Ectodermal cell (in vitro differentiated cells): ENCODE measurements around the gene TRNP1.

Source experiments
- H3K27ac ChIP-seq: 2 replicates; pipeline ENCODE4 v1.7.0; 2013; ENCODE audit warnings: mild to moderate bottlenecking, low read depth, low read length; ENCODE audit not compliant: insufficient read depth, poor library complexity, severe bottlenecking
- H3K27me3 ChIP-seq: 2 replicates; pipeline ENCODE4 v1.7.0; 2013; ENCODE audit warnings: mild to moderate bottlenecking, low read length; ENCODE audit not compliant: insufficient read depth, control insufficient read depth, poor library complexity, severe bottlenecking
- H3K36me3 ChIP-seq: one replicate; pipeline ENCODE4 v1.7.0; 2013; ENCODE audit warnings: low read length; ENCODE audit not compliant: control insufficient read depth, insufficient read depth
- H3K4me1 ChIP-seq: one replicate; pipeline ENCODE4 v1.7.0; 2013; ENCODE audit warnings: low read length; ENCODE audit not compliant: control insufficient read depth, insufficient read depth
- H3K4me3 ChIP-seq: 2 replicates; pipeline ENCODE4 v1.7.0; 2013; ENCODE audit warnings: low read depth, low read length, control low read depth; ENCODE audit not compliant: insufficient read depth
- H3K9me3 ChIP-seq: 2 replicates; pipeline ENCODE4 v1.7.0; 2013; ENCODE audit warnings: mild to moderate bottlenecking, low read length, moderate library complexity; ENCODE audit not compliant: control insufficient read depth
- WGBS, 2 experiments: methylation state at CpG; one replicate each; pipeline ENCODE4 v1.1.7; 2013; ENCODE audit warnings: missing lambda C conversion rate in 2 of 2; 5-methylcytosine and 5-hydroxymethylcytosine counted together

Gene TRNP1

GRCh38 chr1:27038020-27038419 lies 44.5 kb downstream of the TRNP1 start:
- Histone ChIP-seq H3K36me3 (no peaks in the 10 kb centered on the region), H3K4me1 (peaks cover 5% of the 10 kb centered on the region), H3K9me3 (no peaks in the 10 kb centered on the region), H3K27me3 (no peaks in the 10 kb centered on the region), H3K4me3 (no peak overlapping the region), H3K27ac (no peak overlapping the region)
- WGBS, 2 experiments: 92 to 94% methylated on average over 7 of the region's 7 CpGs

GRCh38 chr1:27042670-27043069 lies 49.2 kb downstream of the TRNP1 start:
- Histone ChIP-seq H3K4me1 (peaks cover 3% of the 10 kb centered on the region), H3K27ac (no peak overlapping the region), H3K27me3 (no peaks in the 10 kb centered on the region), H3K36me3 (no peaks in the 10 kb centered on the region), H3K9me3 (no peaks in the 10 kb centered on the region), H3K4me3 (no peak overlapping the region)
- WGBS, 2 experiments: 65 to 66% methylated on average over 5 of the region's 7 CpGs

- Histone ChIP-seq H3K36me3 (no peaks in the 10 kb centered on the region), H3K4me1 (peaks cover 3% of the 10 kb centered on the region), H3K4me3 (no peak overlapping the region), H3K27me3 (no peaks in the 10 kb centered on the region), H3K9me3 (no peaks in the 10 kb centered on the region), H3K27ac (no peak overlapping the region)
- 14 to 19% methylated on average over 12 of the region's 12 CpGs for WGBS, 2 experiments
Observed at GRCh38 chr1:27044613-27045151, 51.2 kb downstream of the TRNP1 start.

GRCh38 chr1:27045973-27046558 lies 52.6 kb downstream of the TRNP1 start:
- no peak overlapping the region for H3K27ac ChIP-seq
- no peaks in the 10 kb centered on the region for H3K36me3 ChIP-seq
- no peak overlapping the region for H3K4me3 ChIP-seq
- no peaks in the 10 kb centered on the region for H3K27me3 ChIP-seq
- H3K9me3 ChIP-seq: no peaks in the 10 kb centered on the region
- peaks cover 3% of the 10 kb centered on the region for H3K4me1 ChIP-seq
- 40 to 42% methylated on average over 17 of the region's 17 CpGs for WGBS, 2 experiments

GRCh38 chr1:27047914-27048313 lies 54.4 kb downstream of the TRNP1 start:
- Histone ChIP-seq H3K27ac (no peak overlapping the region), H3K4me3 (no peak overlapping the region), H3K4me1 (peaks cover 3% of the 10 kb centered on the region), H3K27me3 (no peaks in the 10 kb centered on the region), H3K9me3 (no peaks in the 10 kb centered on the region), H3K36me3 (no peaks in the 10 kb centered on the region)
- WGBS, 2 experiments: 89% methylated on average over 6 of the region's 6 CpGs

- WGBS, 2 experiments: 94 to 95% methylated on average over 2 of the region's 2 CpGs
- no peaks in the 10 kb centered on the region for H3K36me3 ChIP-seq
- H3K27ac ChIP-seq: no peak overlapping the region
- peaks cover 3% of the 10 kb centered on the region for H3K4me1 ChIP-seq
- H3K27me3 ChIP-seq: no peaks in the 10 kb centered on the region
- no peak overlapping the region for H3K4me3 ChIP-seq
- no peaks in the 10 kb centered on the region for H3K9me3 ChIP-seq
Observed at GRCh38 chr1:27049100-27049499, 55.6 kb downstream of the TRNP1 start.

GRCh38 chr1:27049607-27050006 lies 56.1 kb downstream of the TRNP1 start:
- H3K27ac ChIP-seq: no peak overlapping the region
- no peak overlapping the region for H3K4me3 ChIP-seq
- H3K36me3 ChIP-seq: no peaks in the 10 kb centered on the region
- H3K4me1 ChIP-seq: peaks cover 3% of the 10 kb centered on the region
- no peaks in the 10 kb centered on the region for H3K27me3 ChIP-seq
- no peaks in the 10 kb centered on the region for H3K9me3 ChIP-seq
- WGBS, 2 experiments: 58 to 59% methylated on average over 3 of the region's 3 CpGs
